Measurements from ENCODE around the gene CENPC. TPM values are rescaled to one million over a fixed set of nuclear protein-coding genes. Genes with fewer than 3 reads are reported as not detected.

CENPC gene
- total RNA-seq, 1 experiment from 2014 or later = 19.1 TPM

- no peaks in the 10 kb centered on the region for H3K36me3 Mint-ChIP-seq
- ATAC-seq (no peak), DNase-seq (ENCODE audit: low spot score) (no peak)
- peaks cover 9% of the 10 kb centered on the region for H3K9me3 Mint-ChIP-seq
- no peaks in the 10 kb centered on the region; the same call in 1 of the 2 replicates for H3K4me1 Mint-ChIP-seq
- ChIA-PET CTCF (no interaction called here), POLR2A (interaction anchor here (0.6 kb wide), 1 partner anchor 447 kb away, joined by 4 read pairs; no protein-coding TSS in a partner anchor)
- no peak overlapping the region for H3K4me3 Mint-ChIP-seq
- no peak overlapping the region for H3K27ac Mint-ChIP-seq
- TF ChIP-seq ESRRA (CRISPR knock-in tag; IDR thresholded peaks at IDR 0.05; ENCODE audit: borderline replicate concordance) (no peak), JUN (CRISPR knock-in tag; IDR thresholded peaks at IDR 0.05) (no peak), TP53 (CRISPR knock-in tag; IDR thresholded peaks at IDR 0.05) (no peak), ZNF138 (CRISPR knock-in tag; conservative IDR thresholded peaks at IDR 0.05) (no peak), ZNF396 (CRISPR knock-in tag; IDR thresholded peaks at IDR 0.05; ENCODE audit: borderline replicate concordance) (no peak), MAX (CRISPR knock-in tag; IDR thresholded peaks at IDR 0.05) (no peak), FOXP1 (CRISPR knock-in tag; IDR thresholded peaks at IDR 0.05; ENCODE audit: borderline replicate concordance) (no peak), ZSCAN18 (CRISPR knock-in tag; IDR thresholded peaks at IDR 0.05) (no peak), GRHL2 (CRISPR knock-in tag; IDR thresholded peaks at IDR 0.05; ENCODE audit: insufficient replicate concordance, severe bottlenecking) (no peak), RELA (CRISPR knock-in tag; IDR thresholded peaks at IDR 0.05; ENCODE audit: borderline replicate concordance) (no peak), FOXK1 (CRISPR knock-in tag; IDR thresholded peaks at IDR 0.05) (no peak)
- TF ChIP-seq, protein P1, sequence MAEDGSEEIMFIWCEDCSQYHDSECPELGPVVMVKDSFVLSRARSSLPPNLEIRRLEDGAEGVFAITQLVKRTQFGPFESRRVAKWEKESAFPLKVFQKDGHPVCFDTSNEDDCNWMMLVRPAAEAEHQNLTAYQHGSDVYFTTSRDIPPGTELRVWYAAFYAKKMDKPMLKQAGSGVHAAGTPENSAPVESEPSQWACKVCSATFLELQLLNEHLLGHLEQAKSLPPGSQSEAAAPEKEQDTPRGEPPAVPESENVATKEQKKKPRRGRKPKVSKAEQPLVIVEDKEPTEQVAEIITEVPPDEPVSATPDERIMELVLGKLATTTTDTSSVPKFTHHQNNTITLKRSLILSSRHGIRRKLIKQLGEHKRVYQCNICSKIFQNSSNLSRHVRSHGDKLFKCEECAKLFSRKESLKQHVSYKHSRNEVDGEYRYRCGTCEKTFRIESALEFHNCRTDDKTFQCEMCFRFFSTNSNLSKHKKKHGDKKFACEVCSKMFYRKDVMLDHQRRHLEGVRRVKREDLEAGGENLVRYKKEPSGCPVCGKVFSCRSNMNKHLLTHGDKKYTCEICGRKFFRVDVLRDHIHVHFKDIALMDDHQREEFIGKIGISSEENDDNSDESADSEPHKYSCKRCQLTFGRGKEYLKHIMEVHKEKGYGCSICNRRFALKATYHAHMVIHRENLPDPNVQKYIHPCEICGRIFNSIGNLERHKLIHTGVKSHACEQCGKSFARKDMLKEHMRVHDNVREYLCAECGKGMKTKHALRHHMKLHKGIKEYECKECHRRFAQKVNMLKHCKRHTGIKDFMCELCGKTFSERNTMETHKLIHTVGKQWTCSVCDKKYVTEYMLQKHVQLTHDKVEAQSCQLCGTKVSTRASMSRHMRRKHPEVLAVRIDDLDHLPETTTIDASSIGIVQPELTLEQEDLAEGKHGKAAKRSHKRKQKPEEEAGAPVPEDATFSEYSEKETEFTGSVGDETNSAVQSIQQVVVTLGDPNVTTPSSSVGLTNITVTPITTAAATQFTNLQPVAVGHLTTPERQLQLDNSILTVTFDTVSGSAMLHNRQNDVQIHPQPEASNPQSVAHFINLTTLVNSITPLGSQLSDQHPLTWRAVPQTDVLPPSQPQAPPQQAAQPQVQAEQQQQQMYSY (CRISPR knock-in tag; IDR thresholded peaks at IDR 0.05) = no peak
- H3K27me3 Mint-ChIP-seq (ENCODE audit: low read depth) = no peaks in the 10 kb centered on the region
These were observed 116.5 kb downstream of the CENPC start for GRCh38 chr4:67428819-67429218.

Other genes starting within 250 kb of the CENPC start
- gene STAP1, start 13.2 kb upstream of the CENPC start, total RNA-seq (2021) = not detected in 3 replicates
- gene UBA6, start 155.7 kb upstream of the CENPC start, total RNA-seq (2021) = 71.5 to 81.5 TPM (median 79.0 TPM) in 3 replicates
- gene GNRHR, start 208.9 kb upstream of the CENPC start, total RNA-seq (2021) = not detected in 3 replicates

Measured in WTC11 (cell line).